IMR-90 (cell line): ENCODE results near the gene CIZ1.

Source experiments
- CHD1 ChIP-seq: IDR thresholded peaks from 2 replicates; pipeline ENCODE4 v1.6.1; 2012; ENCODE audit warnings: low read depth, low read length, improper control_type of control experiment
- MAFK ChIP-seq: IDR thresholded peaks from 2 replicates; pipeline ENCODE4 v1.6.1; 2012; ENCODE audit warnings: low read depth, low read length, improper control_type of control experiment
- POLR2A ChIP-seq: IDR thresholded peaks from 2 replicates; pipeline ENCODE4 v1.6.1; 2012; ENCODE audit warnings: mild to moderate bottlenecking, low read depth, low read length
- RCOR1 ChIP-seq: IDR thresholded peaks from 2 replicates; pipeline ENCODE4 v1.6.1; 2012; ENCODE audit warnings: mild to moderate bottlenecking, low read length, improper control_type of control experiment; ENCODE audit not compliant: insufficient replicate concordance
- TF ChIP-seq, protein P1 (sequence below): conservative IDR thresholded peaks from 2 replicates; pipeline ENCODE4 v1.5.1; 2012; ENCODE audit warnings: mild to moderate bottlenecking, low read depth, low read length, improper control_type of control experiment
- TF ChIP-seq, protein P2 (sequence below): fragments of 150-350 bp; IDR thresholded peaks from 2 replicates; pipeline ENCODE4 v1.6.1; 2017; ENCODE audit warnings: mild to moderate bottlenecking, antibody characterized with exemption, low read length, low read depth

DNA sequence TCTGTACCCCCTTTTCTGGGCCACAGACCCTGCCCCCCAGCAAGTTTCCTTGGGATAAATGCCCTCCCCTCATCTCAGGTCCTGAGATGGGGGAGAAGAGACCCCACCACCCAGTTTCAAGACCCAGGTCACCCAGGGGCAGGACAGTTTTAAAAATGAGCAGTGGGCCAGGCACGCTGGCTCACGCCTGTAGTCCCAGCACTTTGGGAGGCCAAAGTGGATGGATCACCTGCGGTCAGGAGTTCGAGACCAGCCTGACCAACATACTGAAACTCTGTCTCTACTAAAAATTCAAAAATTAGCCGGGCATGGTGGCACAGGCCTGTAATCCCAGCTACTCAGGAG, 69.9 kb downstream of the CIZ1 start:
- TF ChIP-seq, protein P1, sequence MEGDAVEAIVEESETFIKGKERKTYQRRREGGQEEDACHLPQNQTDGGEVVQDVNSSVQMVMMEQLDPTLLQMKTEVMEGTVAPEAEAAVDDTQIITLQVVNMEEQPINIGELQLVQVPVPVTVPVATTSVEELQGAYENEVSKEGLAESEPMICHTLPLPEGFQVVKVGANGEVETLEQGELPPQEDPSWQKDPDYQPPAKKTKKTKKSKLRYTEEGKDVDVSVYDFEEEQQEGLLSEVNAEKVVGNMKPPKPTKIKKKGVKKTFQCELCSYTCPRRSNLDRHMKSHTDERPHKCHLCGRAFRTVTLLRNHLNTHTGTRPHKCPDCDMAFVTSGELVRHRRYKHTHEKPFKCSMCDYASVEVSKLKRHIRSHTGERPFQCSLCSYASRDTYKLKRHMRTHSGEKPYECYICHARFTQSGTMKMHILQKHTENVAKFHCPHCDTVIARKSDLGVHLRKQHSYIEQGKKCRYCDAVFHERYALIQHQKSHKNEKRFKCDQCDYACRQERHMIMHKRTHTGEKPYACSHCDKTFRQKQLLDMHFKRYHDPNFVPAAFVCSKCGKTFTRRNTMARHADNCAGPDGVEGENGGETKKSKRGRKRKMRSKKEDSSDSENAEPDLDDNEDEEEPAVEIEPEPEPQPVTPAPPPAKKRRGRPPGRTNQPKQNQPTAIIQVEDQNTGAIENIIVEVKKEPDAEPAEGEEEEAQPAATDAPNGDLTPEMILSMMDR: no peak
- TF ChIP-seq, protein P2, sequence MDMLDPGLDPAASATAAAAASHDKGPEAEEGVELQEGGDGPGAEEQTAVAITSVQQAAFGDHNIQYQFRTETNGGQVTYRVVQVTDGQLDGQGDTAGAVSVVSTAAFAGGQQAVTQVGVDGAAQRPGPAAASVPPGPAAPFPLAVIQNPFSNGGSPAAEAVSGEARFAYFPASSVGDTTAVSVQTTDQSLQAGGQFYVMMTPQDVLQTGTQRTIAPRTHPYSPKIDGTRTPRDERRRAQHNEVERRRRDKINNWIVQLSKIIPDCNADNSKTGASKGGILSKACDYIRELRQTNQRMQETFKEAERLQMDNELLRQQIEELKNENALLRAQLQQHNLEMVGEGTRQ: no peak
- TF ChIP-seq RCOR1 (no peak), CHD1 (no peak), POLR2A (no peak), MAFK (no peak)
